ENCODE results near the gene MDM2. TPM values are rescaled to one million over a fixed set of nuclear protein-coding genes. Genes with fewer than 3 reads are reported as not detected.

Gene MDM2
- total RNA-seq, 1 experiment from 2014 or later, result 118 TPM

- no peaks in the 10 kb centered on the region for H3K4me1 ChIP-seq
- H3K4me3 Mint-ChIP-seq (ENCODE audit: unreplicated experiment), result no peak overlapping the region
- H3K27ac Mint-ChIP-seq (ENCODE audit: unreplicated experiment), result no peak overlapping the region
- no peaks in the 10 kb centered on the region for H3K9me3 Mint-ChIP-seq (ENCODE audit: unreplicated experiment)
- DNase-seq, result no peak
- no peaks in the 10 kb centered on the region for H3K36me3 ChIP-seq (ENCODE audit: control insufficient read depth, insufficient read depth, low read length)
- no peak for TF ChIP-seq CTCF (IDR thresholded peaks at IDR 0.05; ENCODE audit: insufficient read depth in 1 of 2, low read depth in 1 of 2, low read length in 1 of 2, severe bottlenecking in 1 of 2, unreplicated experiment in 1 of 2)
- peaks cover 10% of the 10 kb centered on the region for H3K4me1 Mint-ChIP-seq (ENCODE audit: low read depth, unreplicated experiment)
- no peaks in the 10 kb centered on the region for H3K36me3 Mint-ChIP-seq (ENCODE audit: insufficient read depth, unreplicated experiment)
- CTCF ChIA-PET, result no interaction called here
- POLR2A ChIA-PET, result no interaction called here
- no peak overlapping the region for H3K4me3 ChIP-seq (ENCODE audit: low read depth, low read length)
- H3K27me3 Mint-ChIP-seq (ENCODE audit: insufficient read depth, unreplicated experiment), result no peaks in the 10 kb centered on the region
- H3K27me3 ChIP-seq (replicated peaks; ENCODE audit: control insufficient read depth, insufficient read depth, low read length), result no peaks in the 10 kb centered on the region
- no TSS peak for BruUV-seq (replicated peaks)
- intact Hi-C loops (cut with micrococcal nuclease; ENCODE audit: unreplicated experiment), result no loop called here
- no peaks in the 10 kb centered on the region for H3K9me3 ChIP-seq
Observed at GRCh38 chr12:68781728-68782127, 26.2 kb upstream of the MDM2 start.

GRCh38 chr12:68784015-68784414 is 24.0 kb upstream of the MDM2 start:
- Histone ChIP-seq H3K36me3 (ENCODE audit: control insufficient read depth, insufficient read depth, low read length) (no peaks in the 10 kb centered on the region), H3K4me1 (peaks cover 18% of the 10 kb centered on the region), H3K27me3 (replicated peaks; ENCODE audit: control insufficient read depth, insufficient read depth, low read length) (no peaks in the 10 kb centered on the region), H3K4me3 (ENCODE audit: low read depth, low read length) (no peak overlapping the region), H3K9me3 (no peaks in the 10 kb centered on the region)
- BruUV-seq (replicated peaks), result no TSS peak
- Mint-ChIP-seq H3K36me3 (ENCODE audit: insufficient read depth, unreplicated experiment) (no peaks in the 10 kb centered on the region), H3K27ac (ENCODE audit: unreplicated experiment) (no peak overlapping the region), H3K27me3 (ENCODE audit: insufficient read depth, unreplicated experiment) (no peaks in the 10 kb centered on the region), H3K4me1 (ENCODE audit: low read depth, unreplicated experiment) (peaks cover 23% of the 10 kb centered on the region), H3K9me3 (ENCODE audit: unreplicated experiment) (no peaks in the 10 kb centered on the region), H3K4me3 (ENCODE audit: unreplicated experiment) (no peak overlapping the region)
- POLR2A ChIA-PET, result interaction anchor here (0.7 kb wide), 1 partner anchor 706 kb away, joined by 4 read pairs; no protein-coding TSS in a partner anchor
- intact Hi-C loops (cut with micrococcal nuclease; ENCODE audit: unreplicated experiment), result no loop called here
- CTCF ChIA-PET, result no interaction called here
- DNase-seq, result no peak
- no peak for TF ChIP-seq CTCF (IDR thresholded peaks at IDR 0.05; ENCODE audit: insufficient read depth in 1 of 2, low read depth in 1 of 2, low read length in 1 of 2, severe bottlenecking in 1 of 2, unreplicated experiment in 1 of 2)

GRCh38 chr12:68785358-68785757 is 22.6 kb upstream of the MDM2 start:
- ChIA-PET CTCF (no interaction called here), POLR2A (no interaction called here)
- no peak for DNase-seq
- Histone ChIP-seq H3K4me3 (ENCODE audit: low read depth, low read length) (no peak overlapping the region), H3K36me3 (ENCODE audit: control insufficient read depth, insufficient read depth, low read length) (no peaks in the 10 kb centered on the region), H3K9me3 (no peaks in the 10 kb centered on the region), H3K4me1 (peaks cover 23% of the 10 kb centered on the region), H3K27me3 (replicated peaks; ENCODE audit: control insufficient read depth, insufficient read depth, low read length) (no peaks in the 10 kb centered on the region)
- intact Hi-C loops (cut with micrococcal nuclease; ENCODE audit: unreplicated experiment), result no loop called here
- Mint-ChIP-seq H3K27me3 (ENCODE audit: insufficient read depth, unreplicated experiment) (no peaks in the 10 kb centered on the region), H3K27ac (ENCODE audit: unreplicated experiment) (no peak overlapping the region), H3K4me3 (ENCODE audit: unreplicated experiment) (no peak overlapping the region), H3K36me3 (ENCODE audit: insufficient read depth, unreplicated experiment) (no peaks in the 10 kb centered on the region), H3K9me3 (ENCODE audit: unreplicated experiment) (no peaks in the 10 kb centered on the region), H3K4me1 (ENCODE audit: low read depth, unreplicated experiment) (peaks cover 27% of the 10 kb centered on the region)
- no TSS peak for BruUV-seq (replicated peaks)
- TF ChIP-seq CTCF (IDR thresholded peaks at IDR 0.05; ENCODE audit: insufficient read depth in 1 of 2, low read depth in 1 of 2, low read length in 1 of 2, severe bottlenecking in 1 of 2, unreplicated experiment in 1 of 2), result no peak

Measured in Caco-2 (cell line).